HG03439 (cell line): ENCODE measurements around the gene RAB10.
"Not testable (repeated sequence)": the region's sequence is repeated elsewhere in the genome, so short reads cannot be mapped to it uniquely, and the experiment has no call there.

Experiments
- ATAC-seq: cut with Tn5 transposase; IDR thresholded peaks from one replicate; pipeline ENCODE4 v1.9.1; 2021; ENCODE audit warnings: mild to moderate bottlenecking, moderate library complexity; ENCODE audit not compliant: unreplicated experiment

RAB10 gene

DNA sequence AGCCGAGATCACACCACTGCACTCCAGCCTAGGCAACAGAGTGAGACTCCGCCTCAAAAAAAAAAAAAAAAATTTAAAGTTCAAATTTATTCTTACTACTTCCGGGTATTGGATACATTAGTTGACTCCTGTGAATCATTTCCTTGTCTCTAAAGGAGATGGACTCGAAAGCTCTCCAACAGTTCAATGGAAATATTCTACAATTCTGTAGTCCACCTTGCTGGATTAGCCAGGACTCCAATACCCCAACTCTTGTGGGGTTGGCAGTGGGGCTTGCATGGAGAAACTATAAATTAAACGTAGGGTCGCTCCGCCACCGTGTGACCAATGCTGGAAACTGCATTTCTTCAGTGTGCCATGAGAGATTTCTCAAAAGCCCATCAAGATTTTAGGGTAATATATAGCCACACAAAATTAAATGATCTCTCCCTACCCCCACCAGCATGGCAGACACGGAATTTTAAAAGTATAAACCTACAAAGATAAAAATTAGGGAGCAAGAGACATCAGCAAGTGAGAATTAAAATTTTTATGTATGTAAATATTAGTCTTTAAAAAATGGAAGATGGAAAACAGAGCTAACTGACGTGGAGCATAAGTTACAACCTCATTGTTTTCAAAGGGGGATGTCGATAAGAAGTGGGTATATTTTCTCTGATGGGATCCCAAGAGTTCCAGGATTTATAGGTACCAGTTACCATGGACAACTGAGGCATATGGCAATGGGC, 111.2 kb downstream of the RAB10 start:
- no peak for ATAC-seq

- no peak for ATAC-seq
These were observed 114.6 kb downstream of the RAB10 start for GRCh38 chr2:26148501-26148900.

DNA sequence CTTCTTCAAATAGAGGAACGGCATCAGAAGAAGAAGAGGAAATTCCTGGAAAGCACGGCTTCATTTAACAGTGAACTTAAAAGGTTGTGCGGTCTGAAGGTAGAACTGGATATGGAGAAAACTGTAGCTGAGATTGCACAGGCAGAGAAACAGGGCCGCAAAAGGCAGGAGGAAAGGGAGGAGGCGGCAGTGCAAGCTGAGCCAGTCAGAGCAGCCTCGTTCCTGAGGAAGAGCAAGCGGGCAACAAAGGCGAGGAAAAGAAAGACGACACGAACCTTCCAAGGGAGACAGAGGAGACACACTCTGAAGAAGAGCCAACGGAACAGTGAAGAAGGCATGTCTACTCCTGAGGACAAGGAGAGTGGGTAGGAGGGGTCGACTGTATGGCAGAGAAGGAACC, 116.4 kb downstream of the RAB10 start:
- no peak for ATAC-seq

DNA sequence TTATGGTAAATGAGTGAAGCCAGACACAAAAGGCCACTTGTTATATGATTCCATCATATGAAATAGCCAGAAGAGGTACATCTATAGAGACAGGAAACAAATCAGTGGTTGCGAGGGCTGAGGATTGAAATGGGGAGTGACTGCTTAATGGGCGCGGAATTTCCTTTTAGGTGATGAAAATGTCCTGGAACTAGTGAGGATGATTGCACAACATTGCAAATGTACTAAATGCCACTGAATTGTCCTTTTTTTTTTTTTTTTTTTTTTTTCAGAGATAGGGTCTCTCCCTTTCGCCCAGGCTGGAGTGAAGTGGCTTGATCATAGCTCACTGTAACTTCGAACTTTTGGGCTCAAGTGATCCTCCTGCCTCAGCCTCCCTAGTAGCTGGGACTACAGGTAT, 123.7 kb downstream of the RAB10 start:
- no peak for ATAC-seq

DNA sequence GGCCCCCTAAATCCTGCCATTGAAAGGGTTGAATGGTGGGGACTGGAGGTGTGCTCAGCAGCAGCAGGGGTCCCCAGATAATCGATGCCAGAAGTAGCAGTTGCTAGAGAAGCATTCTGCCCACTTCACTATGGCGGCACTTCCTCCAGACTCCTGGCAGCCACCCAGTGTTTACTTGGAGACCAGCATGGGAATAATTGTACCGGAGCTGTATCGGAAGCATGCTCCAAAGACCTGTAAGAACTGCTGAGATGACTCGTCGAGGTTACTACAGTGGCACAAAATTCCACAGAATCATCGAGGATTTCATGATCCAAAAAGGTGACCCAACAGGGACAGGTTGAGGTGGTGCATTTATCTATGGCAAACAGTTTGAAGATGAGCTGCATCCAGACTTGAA, 128.0 kb downstream of the RAB10 start:
- no peak for ATAC-seq

DNA sequence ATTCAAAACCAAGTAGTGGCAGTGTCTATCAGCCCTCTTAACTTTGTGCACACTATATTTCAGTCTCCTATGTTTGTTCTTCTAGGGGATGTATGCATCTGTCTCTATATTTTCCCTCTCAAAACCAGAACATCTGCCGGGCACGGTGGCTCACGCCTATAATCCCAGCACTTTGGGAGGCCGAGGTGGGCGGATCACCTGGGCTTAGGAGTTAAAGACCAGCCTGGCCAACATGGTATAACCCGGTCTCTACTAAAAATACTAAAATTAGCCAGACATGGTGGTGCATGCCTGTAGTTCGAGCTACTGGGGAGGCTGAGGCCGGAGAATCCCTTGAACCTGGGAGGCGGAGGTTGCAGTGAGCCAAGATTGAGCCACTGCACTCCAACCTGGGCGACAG, 129.1 kb downstream of the RAB10 start:
- no peak for ATAC-seq

GRCh38 chr2:26164231-26164630, 130.3 kb downstream of the RAB10 start:
- ATAC-seq: no peak

- no peak for ATAC-seq
These were observed 130.8 kb downstream of the RAB10 start for GRCh38 chr2:26164641-26165211.

DNA sequence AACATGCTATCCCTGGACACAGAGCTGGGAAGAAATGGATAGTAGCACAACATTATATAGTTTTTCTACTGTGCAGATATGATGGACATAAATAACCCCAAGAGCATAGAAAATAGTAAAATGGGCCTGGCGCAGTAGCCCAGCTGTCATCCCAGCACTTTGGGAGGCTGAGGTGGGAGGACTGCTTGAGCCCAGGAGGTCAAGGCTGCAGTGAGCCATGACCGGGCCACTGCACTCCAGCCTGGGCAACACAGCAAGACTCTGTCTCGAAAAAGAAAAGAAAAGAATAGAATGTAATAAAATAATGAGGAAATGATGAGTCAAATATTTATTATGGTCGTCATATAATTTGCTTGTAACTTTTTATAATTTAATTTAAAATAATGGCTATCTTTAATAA, 131.5 kb downstream of the RAB10 start:
- no peak for ATAC-seq

DNA sequence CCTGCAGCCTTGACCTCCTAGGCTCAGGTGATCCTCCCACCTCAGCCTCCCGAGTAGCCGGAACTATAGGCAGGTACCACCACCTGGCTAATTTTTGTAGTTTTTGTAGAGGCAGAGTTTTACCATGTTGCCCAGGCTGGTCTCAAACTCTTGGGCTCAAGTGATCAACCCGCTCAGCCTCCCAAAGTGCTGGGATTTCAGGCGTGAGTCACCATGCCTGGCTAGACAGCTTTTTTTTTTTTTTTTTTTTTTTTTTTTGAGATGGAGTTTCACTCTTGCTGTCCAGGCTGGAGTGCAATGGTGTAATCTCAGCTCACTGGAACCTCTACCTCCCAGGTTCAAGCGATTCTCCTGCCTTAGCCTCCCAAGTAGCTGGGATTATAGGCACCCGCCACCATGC, 132.7 kb downstream of the RAB10 start:
- ATAC-seq: not testable (repeated sequence)

DNA sequence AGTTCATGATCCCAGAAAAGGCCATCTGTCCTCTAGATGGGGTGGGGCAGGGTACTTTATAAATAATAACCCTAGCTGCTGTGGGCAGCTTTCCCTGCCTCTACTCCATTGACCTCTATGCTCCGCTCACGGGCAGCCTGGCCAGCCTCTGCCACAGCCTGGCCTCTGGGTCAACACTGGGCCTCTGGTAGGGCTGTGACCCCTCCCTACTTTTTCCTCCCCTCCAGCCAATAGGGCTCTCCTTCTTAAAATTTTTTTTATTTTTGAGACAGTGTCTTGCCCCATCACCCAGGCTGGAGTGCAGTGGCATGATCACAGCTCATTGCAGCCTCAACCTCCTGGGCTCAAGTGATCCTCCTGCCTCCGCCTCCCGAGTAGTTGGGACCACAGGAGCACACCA, 134.9 kb downstream of the RAB10 start:
- ATAC-seq: no peak

DNA sequence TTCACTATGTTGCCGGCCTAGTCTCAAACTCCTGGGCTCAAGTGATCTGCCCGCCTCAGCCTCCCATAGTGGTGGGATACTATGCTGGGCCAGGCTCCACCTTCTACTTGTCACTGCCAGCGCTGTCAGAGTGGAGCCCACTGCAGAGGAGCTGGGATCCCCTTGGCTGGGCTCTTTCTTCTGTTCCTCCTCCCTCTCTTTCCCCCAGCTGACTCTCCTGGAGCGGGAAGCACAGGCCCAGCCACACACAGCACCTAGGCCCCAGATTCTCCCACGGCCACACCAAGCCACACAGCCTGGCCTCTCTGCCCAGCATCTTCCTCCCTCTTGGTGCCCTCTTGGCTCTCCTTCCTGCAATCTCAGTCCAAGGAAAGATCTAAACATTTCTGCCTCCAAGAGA, 135.3 kb downstream of the RAB10 start:
- ATAC-seq: no peak

DNA sequence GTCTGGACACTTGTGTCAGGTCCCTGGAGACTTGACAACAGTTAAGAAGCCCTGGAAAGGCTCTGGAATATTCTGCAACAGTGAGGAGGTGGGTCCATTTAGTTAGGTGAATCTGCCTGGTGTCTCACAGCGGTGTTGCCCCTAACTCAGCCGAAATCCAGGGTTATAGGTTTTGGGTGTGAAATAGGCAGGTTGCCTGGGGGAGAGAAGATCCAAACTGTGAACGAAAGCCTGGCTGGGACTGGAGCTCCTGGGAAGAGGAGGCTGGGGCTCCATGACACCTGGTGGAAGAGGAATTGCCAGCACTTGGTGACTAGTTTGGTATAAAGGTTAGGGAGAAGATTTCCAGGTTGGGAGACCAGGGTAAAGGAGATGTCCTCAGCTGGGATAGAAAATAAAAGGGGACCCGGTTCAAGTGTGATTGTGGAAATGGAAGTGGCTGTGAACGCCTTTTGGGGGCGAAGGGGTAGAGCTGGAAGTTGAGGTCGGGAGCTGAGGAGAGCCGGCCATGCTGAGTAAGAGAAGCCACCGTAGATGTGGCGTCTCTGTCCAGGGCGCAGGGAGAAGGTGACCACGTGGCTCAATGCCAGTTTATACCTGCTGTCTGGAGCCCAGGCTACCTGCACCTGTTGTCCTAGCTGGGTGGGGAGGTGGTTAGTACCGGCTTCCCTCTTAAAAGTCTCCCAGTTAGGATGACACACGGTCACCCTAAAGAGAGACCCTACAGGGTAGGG, 136.0 kb downstream of the RAB10 start:
- no peak for ATAC-seq

GRCh38 chr2:26170795-26171194, 136.9 kb downstream of the RAB10 start:
- ATAC-seq: no peak

GRCh38 chr2:26172189-26172870, 138.4 kb downstream of the RAB10 start:
- ATAC-seq: no peak

- no peak for ATAC-seq
These were observed 139.2 kb downstream of the RAB10 start, which contains the start of gene GAREM2 for GRCh38 chr2:26172871-26173775. Gene GAREM2 (plus strand): TSS chr2:26173088. CDS start chr2:26173221, 133 bp downstream.

- no peak for ATAC-seq
These were observed 140.0 kb downstream of the RAB10 start for GRCh38 chr2:26173776-26174482.

DNA sequence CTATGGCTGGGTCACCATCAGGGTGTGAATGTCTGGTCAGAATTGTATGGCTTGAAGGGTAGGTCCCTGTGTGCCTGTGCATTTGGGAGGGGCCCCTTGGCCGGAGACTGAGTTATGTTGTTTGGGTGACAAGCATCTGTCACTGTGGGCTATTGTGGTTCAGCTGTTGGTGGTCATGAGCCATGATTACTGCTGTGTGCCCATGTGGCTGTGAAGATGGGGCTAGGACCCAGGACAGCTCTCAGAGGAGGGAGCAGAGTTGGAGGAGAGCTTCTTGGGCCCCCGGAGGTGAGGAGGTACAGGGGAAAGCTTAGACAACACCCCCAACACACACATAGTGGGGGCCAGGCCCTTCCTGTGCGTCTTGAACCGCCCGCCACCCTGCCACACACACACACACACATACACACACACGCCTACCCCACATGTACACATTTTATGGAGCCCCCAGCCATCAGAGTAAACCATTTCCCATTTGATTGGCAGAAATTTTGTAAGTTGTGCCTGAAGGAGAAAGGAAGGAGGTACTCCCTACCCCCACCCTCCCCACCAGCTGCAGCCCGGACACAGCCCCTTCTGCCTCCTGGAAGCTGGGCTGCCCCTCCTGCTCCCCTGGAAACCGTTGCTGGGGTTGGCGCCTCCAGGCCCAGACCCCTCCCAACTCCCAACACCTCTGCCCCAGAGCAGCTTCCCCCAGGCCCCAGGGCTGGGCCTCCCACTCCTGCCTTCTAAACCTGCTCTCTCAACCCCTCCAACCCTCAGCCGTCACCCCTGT, 141.0 kb downstream of the RAB10 start:
- ATAC-seq: no peak
